IMR-90 (cell line): ENCODE results near the gene DNAJC22. TPM values are rescaled to one million over a fixed set of nuclear protein-coding genes. Genes with fewer than 3 reads are reported as not detected.
A peak's percentile ranks its signal among the peaks of the same experiment; 100 is the strongest.

Experiments
- ATAC-seq: fragments of 200-7000 bp; cut with Tn5 transposase; 2 replicates; pipeline ENCODE4 v1.9.1; 2020; ENCODE audit warnings: low read depth, mild to moderate bottlenecking, moderate library complexity
- BruUV-seq: library from RNA; stranded (reverse); fragments of 400-500 nt; replicated peaks from 2 replicates; lab custom pipeline; 2021; lab: Mats Ljungman, UMichigan
- CTCF ChIA-PET: fragments of 300-600 bp; formaldehyde crosslinking; extraction: SDS; loops from one replicate; lab custom pipeline; 2021; ENCODE audit warnings: antibody characterized with exemption; lab: Yijun Ruan, JAX
- POLR2A ChIA-PET: fragments of 300-600 bp; sonication (Branson Sonifier 250); formaldehyde crosslinking; loops from one replicate; lab custom pipeline; 2022; ENCODE audit warnings: antibody characterized with exemption; ENCODE audit not compliant: unreplicated experiment; lab: Charles Lee
- DNase-seq: peaks from one replicate; pipeline ENCODE4 v3.0.0; 2013
- H2AFZ ChIP-seq: replicated peaks from 2 replicates; pipeline ENCODE3; 2013; ENCODE audit warnings: low read length, mild to moderate bottlenecking; ENCODE audit not compliant: poor library complexity
- H2AK5ac ChIP-seq: 2 replicates; pipeline ENCODE4 v1.6.1; 2013; ENCODE audit warnings: low read depth, low read length, inconsistent platforms
- H2AK9ac ChIP-seq: replicated peaks from 2 replicates; pipeline ENCODE3; 2013; ENCODE audit warnings: mild to moderate bottlenecking, low read depth, low read length, moderate library complexity; ENCODE audit not compliant: poor library complexity
- H2BK120ac ChIP-seq: 2 replicates; pipeline ENCODE4 v1.6.1; 2013; ENCODE audit warnings: low read depth, low read length, inconsistent platforms
- H2BK15ac ChIP-seq: 3 replicates; pipeline ENCODE4 v1.6.1; 2013; ENCODE audit warnings: low read depth, low read length, inconsistent platforms
- H2BK20ac ChIP-seq: 2 replicates; pipeline ENCODE4 v1.6.1; 2013; ENCODE audit warnings: low read depth, mild to moderate bottlenecking, inconsistent platforms, low read length, moderate library complexity
- H2BK5ac ChIP-seq: 2 replicates; pipeline ENCODE4 v1.6.1; 2013; ENCODE audit warnings: mild to moderate bottlenecking, low read depth, low read length, inconsistent platforms; ENCODE audit not compliant: poor library complexity, severe bottlenecking
- H3K14ac ChIP-seq: replicated peaks from 2 replicates; pipeline ENCODE4 v1.6.1; 2013; ENCODE audit warnings: low read depth, low read length, inconsistent platforms
- H3K18ac ChIP-seq: 2 replicates; pipeline ENCODE4 v1.6.1; 2013; ENCODE audit warnings: low read depth, low read length, control low read depth
- H3K23ac ChIP-seq: 2 replicates; pipeline ENCODE4 v1.6.1; 2013; ENCODE audit warnings: low read depth, low read length, inconsistent platforms
- H3K27ac ChIP-seq: 2 replicates; pipeline ENCODE4 v1.5.1; 2013; ENCODE audit warnings: mild to moderate bottlenecking, control low read depth, low read length; ENCODE audit not compliant: insufficient read depth
- H3K27me3 ChIP-seq: 2 replicates; pipeline ENCODE4 v1.6.1; 2013; ENCODE audit warnings: low read length; ENCODE audit not compliant: control insufficient read depth, insufficient read depth
- H3K36me3 ChIP-seq: 2 replicates; pipeline ENCODE4 v1.6.1; 2013; ENCODE audit warnings: low read length, mixed read lengths; ENCODE audit not compliant: control insufficient read depth, insufficient read depth
- H3K4ac ChIP-seq: 2 replicates; pipeline ENCODE4 v1.6.1; 2013; ENCODE audit warnings: low read depth, low read length, inconsistent platforms
- H3K4me1 ChIP-seq: 2 replicates; pipeline ENCODE4 v1.6.1; 2013; ENCODE audit warnings: low read length, mixed read lengths; ENCODE audit not compliant: control insufficient read depth, insufficient read depth
- H3K4me2 ChIP-seq: 2 replicates; pipeline ENCODE4 v1.6.1; 2013; ENCODE audit warnings: low read depth, mild to moderate bottlenecking, control low read depth, low read length, moderate library complexity
- H3K4me3 ChIP-seq: 2 replicates; pipeline ENCODE4 v1.5.1; 2013; ENCODE audit warnings: low read depth, mild to moderate bottlenecking, control low read depth, low read length, moderate library complexity; ENCODE audit not compliant: insufficient read depth
- H3K56ac ChIP-seq: 2 replicates; pipeline ENCODE4 v1.6.1; 2013; ENCODE audit warnings: low read length, inconsistent platforms; ENCODE audit not compliant: insufficient read depth; ENCODE audit errors: extremely low read depth
- H3K79me1 ChIP-seq, 2 experiments: 2 replicates each; pipeline ENCODE4 v1.6.1; 2013; ENCODE audit warnings: low read length in 2 of 2, inconsistent platforms in 1 of 2, low read depth in 1 of 2
- H3K9ac ChIP-seq: 2 replicates; pipeline ENCODE4 v1.6.1; 2013; ENCODE audit warnings: low read depth, low read length, control low read depth
- H3K9me1 ChIP-seq: 2 replicates; pipeline ENCODE4 v1.6.1; 2013; ENCODE audit warnings: low read length, inconsistent platforms; ENCODE audit not compliant: insufficient read depth
- H3K9me3 ChIP-seq: 2 replicates; pipeline ENCODE4 v1.6.1; 2013; ENCODE audit warnings: low read length; ENCODE audit not compliant: control insufficient read depth, insufficient read depth
- H4K20me1 ChIP-seq: 2 replicates; pipeline ENCODE4 v1.6.1; 2013; ENCODE audit warnings: low read length, inconsistent platforms; ENCODE audit not compliant: insufficient read depth
- H4K5ac ChIP-seq: 2 replicates; pipeline ENCODE4 v1.6.1; 2013; ENCODE audit warnings: mild to moderate bottlenecking, low read depth, low read length, control low read depth
- H4K8ac ChIP-seq, 2 experiments: 2 replicates each; pipeline ENCODE4 v1.6.1; 2013; ENCODE audit warnings: low read depth in 2 of 2, low read length in 2 of 2, control low read depth in 1 of 2, inconsistent platforms in 1 of 2
- H4K91ac ChIP-seq: 2 replicates; pipeline ENCODE4 v1.6.1; 2013; ENCODE audit warnings: low read depth, low read length, inconsistent platforms; ENCODE audit not compliant: insufficient read depth
- BHLHE40 ChIP-seq: fragments of 150-350 bp; IDR thresholded peaks from 2 replicates; pipeline ENCODE4 v1.6.1; 2016; ENCODE audit warnings: mild to moderate bottlenecking, low read depth, low read length
- NFE2L2 ChIP-seq: fragments of 150-350 bp; IDR thresholded peaks from 2 replicates; pipeline ENCODE4 v1.6.1; 2016; ENCODE audit warnings: low read depth, mild to moderate bottlenecking, low read length
- WGBS, 2 experiments: methylation state at CpG; one replicate each; pipeline versions ENCODE4 v1.1.5 to v1.1.7; 2013; ENCODE audit warnings: missing lambda C conversion rate in 2 of 2; ENCODE audit not compliant: insufficient read length in 1 of 2; ENCODE audit errors: extremely low coverage in 2 of 2; 5-methylcytosine and 5-hydroxymethylcytosine counted together
- dilution Hi-C: fragments of 300-500 bp; cut with HindIII; formaldehyde crosslinking; loops from one replicate; pipeline ENCODE4 v1.14.3; 2018; ENCODE audit warnings: low sequenced_read_pairs; ENCODE audit not compliant: unreplicated experiment
- in situ Hi-C: fragments of 300-500 bp; cut with MboI; formaldehyde crosslinking; loops from 3 replicates; pipeline ENCODE4 v1.14.3; 2019; ENCODE audit warnings: low sequenced_read_pairs, inconsistent platforms, mixed read lengths
- intact Hi-C: fragments of 100-400 bp; cut with micrococcal nuclease; formaldehyde crosslinking; loops from 2 replicates; pipeline ENCODE4 v1.10.0; 2022
- polyA plus RNA-seq, 3 experiments: library from polyadenylated mRNA; depleted of rRNA; stranded (reverse); fragments of >200 nt; gene quantifications; 2 replicates each; pipeline ENCODE4 v1.2.3, GENCODE V29; 2012; ENCODE audit warnings: low replicate concordance in 1 of 3
- total RNA-seq: library from RNA; depleted of rRNA; stranded (reverse); fragments of >200 nt; gene quantifications from 2 replicates; pipeline ENCODE4 v1.2.3, GENCODE V29; 2012

DNAJC22 gene
- total and polyA plus RNA-seq, 2 of the 4 experiments (the other 2 are of a cell fraction), result 8.1 to 8.2 TPM

DNA sequence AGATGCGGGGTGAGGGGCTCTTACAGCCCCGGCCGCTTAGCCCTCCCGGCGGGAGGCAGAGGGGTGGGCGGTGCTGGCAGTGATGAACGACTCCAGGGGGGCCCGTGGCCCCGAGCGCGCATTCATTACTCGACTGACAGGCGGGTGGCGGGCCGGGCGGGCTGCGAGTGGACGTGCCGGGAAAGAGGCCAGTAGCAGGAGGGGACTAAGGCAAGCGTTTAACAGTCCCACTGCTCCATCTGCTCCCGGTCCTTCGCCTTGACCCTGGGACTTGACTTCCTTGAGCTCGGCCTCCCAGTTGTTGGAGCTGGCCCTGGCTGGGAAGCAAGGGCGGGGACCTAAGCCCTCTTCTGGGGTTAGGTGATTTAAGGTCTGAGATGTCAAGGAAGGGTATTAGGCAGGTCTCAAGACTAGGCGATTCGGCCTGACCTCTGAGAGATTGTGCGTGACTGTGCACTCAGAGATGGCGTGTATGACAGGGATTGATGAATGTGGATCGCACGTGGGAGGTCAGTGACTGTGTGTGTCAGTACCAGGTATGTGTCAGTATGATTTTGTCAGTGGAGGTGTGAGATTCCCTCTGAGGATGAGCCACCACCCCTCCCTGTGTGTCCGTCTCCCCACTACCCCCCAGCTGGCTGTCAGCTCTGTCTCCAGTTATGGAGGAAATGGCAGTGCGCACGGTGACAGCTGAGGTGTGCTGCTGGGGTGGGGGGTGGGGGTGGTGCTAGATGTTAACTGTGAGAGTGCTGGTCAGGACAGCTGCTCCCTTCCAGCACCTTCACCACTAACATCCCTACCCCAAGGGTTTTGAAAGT is 3.6 kb upstream of the DNAJC22 start:
- intact Hi-C loops, result no loop called here
- no peaks in the 10 kb centered on the region for H3K36me3 ChIP-seq

More for the DNA sequence above, 3.6 kb upstream of the DNAJC22 start:
- 0 out of 2 replicates have a peak overlapping the region, but pooled peaks have one; percentile 25 for H3K14ac ChIP-seq
- H3K23ac ChIP-seq, result peak overlapping the region; percentile 13; the same call in 1 of the 2 replicates
- H2BK20ac ChIP-seq, result no peak overlapping the region
- H2AK9ac ChIP-seq, result peak overlapping the region; percentile 67
- no TSS peak for BruUV-seq
- H3K9ac ChIP-seq, result no peak overlapping the region
- ATAC-seq (no peak), DNase-seq (no peak)
- no peaks in the 10 kb centered on the region for H3K9me3 ChIP-seq
- CTCF ChIA-PET, result interaction anchor here (1.0 to 2.9 kb wide), 4 partner anchors 9 to 162 kb away, joined by 3 to 24 read pairs (median 5); no protein-coding TSS in a partner anchor
- peaks cover 20% of the 10 kb centered on the region for H3K4me1 ChIP-seq
- H3K27ac ChIP-seq, result no peak overlapping the region
- H2AFZ ChIP-seq, result peak overlapping the region; percentile 91
- POLR2A ChIA-PET, result no interaction called here
- H4K20me1 ChIP-seq, result 0 out of 2 replicates have a peak, but pooled peaks cover 5% of the 10 kb centered on the region
- peaks cover 8% of the 10 kb centered on the region; the same call in 1 of the 2 replicates for H3K9me1 ChIP-seq
- no peak for TF ChIP-seq NFE2L2
- peak; percentile 79 for TF ChIP-seq BHLHE40
- H3K18ac ChIP-seq, result no peak overlapping the region
- in situ Hi-C loops (no loop called here), dilution Hi-C loops (no loop called here)
- H3K56ac ChIP-seq, result no peak overlapping the region
- no peak overlapping the region for H4K5ac ChIP-seq
- peak overlapping the region; percentile 42; the same call in 1 of the 2 replicates for H2AK5ac ChIP-seq
- H3K27me3 ChIP-seq, result peaks cover 83% of the 10 kb centered on the region
- no peak overlapping the region for H4K91ac ChIP-seq
- H4K8ac ChIP-seq, result no peak overlapping the region
- H3K79me1 ChIP-seq, result peaks cover 0 to 4% of the 10 kb centered on the region in 2 experiments; a peak in 1 of 4 replicates
- no peak overlapping the region for H2BK5ac ChIP-seq
- H3K4ac ChIP-seq, result no peak overlapping the region
- H3K4me2 ChIP-seq, result peak overlapping the region; percentile 72
- no peak overlapping the region for H2BK120ac ChIP-seq
- H3K4me3 ChIP-seq, result peak overlapping the region; percentile 21; the same call in 1 of the 2 replicates
- WGBS, 2 experiments, result 4% methylated on average over 10 of the region's 33 CpGs; no CpG with 5 or more reads in 1 of the 2 experiments
- H2BK15ac ChIP-seq, result no peak overlapping the region
